HepG2 (cell line): Measurements from ENCODE around the gene PLAGL2. TPM values are rescaled to one million over a fixed set of nuclear protein-coding genes. Genes with fewer than 3 reads are reported as not detected.

ENCODE experiments used
- ATAC-seq: fragments of 200-7000 bp; cut with Tn5 transposase; 3 replicates; pipeline ENCODE4 v1.9.1; 2020; ENCODE audit warnings: mild to moderate bottlenecking, moderate library complexity
- BruUV-seq: library from RNA; stranded (reverse); fragments of 400-500 nt; replicated peaks from 2 replicates; lab custom pipeline; 2021; lab: Mats Ljungman, UMichigan
- CTCF ChIA-PET: fragments of 300-600 bp; formaldehyde crosslinking; extraction: SDS; loops from one replicate; lab custom pipeline; 2021; ENCODE audit warnings: low total read pairs, inconsistent platforms, low intra/inter-chr PET ratio; lab: Yijun Ruan, JAX
- POLR2A ChIA-PET: fragments of 350-600 bp; sonication (Branson Sonifier 250); formaldehyde crosslinking; loops from one replicate; lab custom pipeline; 2020; ENCODE audit warnings: antibody characterized with exemption, inconsistent platforms; lab: Yijun Ruan, JAX
- DNase-seq: peaks from one replicate; pipeline ENCODE4 v3.0.0-alpha.2; 2015; ENCODE audit warnings: low spot score
- FAIRE-seq: peaks from 3 replicates; lab custom pipeline; 2011; peaks lifted over from hg19 to GRCh38; lab: Jason Lieb, UNC
- H2AFZ ChIP-seq: one replicate; pipeline ENCODE4 v1.6.1; 2011; ENCODE audit warnings: low read length, inconsistent platforms
- H3K27ac ChIP-seq: fragments of 300-600 bp; 3 replicates; pipeline ENCODE4 v1.8.0; 2011; ENCODE audit warnings: mixed run types, mild to moderate bottlenecking, mixed read lengths, low read length, inconsistent platforms; ENCODE audit not compliant: insufficient read depth; ENCODE audit errors: extremely low read length
- H3K27me3 ChIP-seq, 2 experiments: fragments of 200-600 bp in 1 of 2; 2 replicates in 1 of 2; 3 replicates in 1 of 2; pipeline versions ENCODE4 v1.6.0 to v1.8.0; 2011; ENCODE audit warnings: low read length in 2 of 2, mild to moderate bottlenecking in 2 of 2, moderate library complexity in 2 of 2, inconsistent platforms in 1 of 2; ENCODE audit not compliant: insufficient read depth in 2 of 2, control insufficient read depth in 1 of 2
- H3K36me3 ChIP-seq, 2 experiments: fragments of 200-600 bp in 1 of 2; replicated peaks in 1 of 2; 2 replicates in 1 of 2; 3 replicates in 1 of 2; pipeline versions ENCODE4 v1.5.1 to v1.8.0; 2011; ENCODE audit warnings: low read length in 2 of 2, inconsistent platforms in 1 of 2; ENCODE audit not compliant: insufficient read depth in 2 of 2, control insufficient read depth in 1 of 2
- H3K4me1 ChIP-seq: 2 replicates; pipeline ENCODE4 v1.5.1; 2012; ENCODE audit warnings: low read length, inconsistent platforms; ENCODE audit not compliant: insufficient read depth
- H3K4me2 ChIP-seq: 2 replicates; pipeline ENCODE4 v1.6.0; 2011; ENCODE audit warnings: low read depth, low read length, inconsistent platforms
- H3K4me3 ChIP-seq, 3 experiments: fragments of 200-600 bp in 1 of 3; sonication (generic), shearing (Covaris generic) in 1 of 3; replicated peaks in 1 of 3; 2 replicates each; pipeline ENCODE4 v1.5.1; 2011 to 2016; ENCODE audit warnings: low read length in 3 of 3, inconsistent platforms in 2 of 3, low read depth in 2 of 3, mild to moderate bottlenecking in 2 of 3, control low read depth in 1 of 3, mixed read lengths in 1 of 3; ENCODE audit not compliant: insufficient read depth in 1 of 3
- H3K79me2 ChIP-seq: one replicate; pipeline ENCODE4 v1.6.1; 2011; ENCODE audit warnings: low read length, inconsistent platforms; ENCODE audit not compliant: insufficient read depth
- H3K9ac ChIP-seq: 2 replicates; pipeline ENCODE4 v1.6.0; 2011; ENCODE audit warnings: mild to moderate bottlenecking, low read depth, low read length, inconsistent platforms; ENCODE audit not compliant: insufficient read depth
- H3K9me3 ChIP-seq: 2 replicates; pipeline ENCODE4 v1.5.1; 2012; ENCODE audit warnings: mild to moderate bottlenecking, low read length
- H4K20me1 ChIP-seq: 2 replicates; pipeline ENCODE4 v1.6.0; 2011; ENCODE audit warnings: inconsistent platforms, mild to moderate bottlenecking, low read length, moderate library complexity; ENCODE audit not compliant: insufficient read depth
- KLF13 ChIP-seq: sonication (generic); formaldehyde crosslinking; IDR thresholded peaks from 2 replicates; pipeline ENCODE4 v1.4.0; 2020; ENCODE audit warnings: mild to moderate bottlenecking, missing genetic modification reagents
- NAIF1 ChIP-seq: sonication (generic); formaldehyde crosslinking; IDR thresholded peaks from 2 replicates; pipeline ENCODE4 v1.5.0; 2020; ENCODE audit warnings: mild to moderate bottlenecking, missing genetic modification reagents, borderline replicate concordance
- NFIC ChIP-seq: IDR thresholded peaks from 2 replicates; pipeline ENCODE4 v1.6.1; 2012; ENCODE audit warnings: mild to moderate bottlenecking, low read length, inconsistent platforms
- ZNF460 ChIP-seq: sonication (generic); formaldehyde crosslinking; IDR thresholded peaks from 2 replicates; pipeline ENCODE4 v1.5.1; 2020; ENCODE audit warnings: missing genetic modification reagents, mild to moderate bottlenecking, borderline replicate concordance
- WGBS: methylation state at CpG from one replicate; pipeline ENCODE4 v1.1.6; 2017; ENCODE audit warnings: low lambda C conversion rate; 5-methylcytosine and 5-hydroxymethylcytosine counted together
- in situ Hi-C: cut with HindIII; loops from 2 replicates; pipeline ENCODE4 v1.10.0; 2017; ENCODE audit warnings: low pct_unique_long_range_greater_than_20kb; ENCODE audit not compliant: extremely low pct_ligation_motif_present
- intact Hi-C: fragments of 100-400 bp; cut with micrococcal nuclease; formaldehyde crosslinking; loops from one replicate; pipeline ENCODE4 v1.10.0; 2022; ENCODE audit not compliant: unreplicated experiment
- polyA plus RNA-seq, 8 experiments: library from polyadenylated mRNA; depleted of rRNA in 3 of 8; stranded (reverse) in 7 of 8; unstranded in 1 of 8; fragments of >200 nt; fragmentation: Illumina TruSeq in 4 of 8; extraction: Trizol in 4 of 8; gene quantifications; 2 replicates each; pipeline versions ENCODE4 v1.2.1 to v1.2.3, GENCODE V29; 2011 to 2016; ENCODE audit warnings: low read depth in 4 of 8, missing spikeins in 1 of 8, mixed read lengths in 1 of 8; ENCODE audit not compliant: insufficient read depth in 1 of 8
- total RNA-seq, 5 experiments: library from RNA; depleted of rRNA; stranded (reverse); fragments of >200 nt; fragmentation: Illumina TruSeq; extraction: Trizol; gene quantifications; 2 replicates each; pipeline ENCODE4 v1.2.3, GENCODE V29; 2016; ENCODE audit warnings: low read depth in 1 of 5
- TF ChIP-seq, protein P1 (sequence below): sonication (generic); formaldehyde crosslinking; IDR thresholded peaks from 2 replicates; pipeline ENCODE4 v1.5.0; 2020; ENCODE audit warnings: mild to moderate bottlenecking, missing genetic modification reagents, moderate library complexity
- TF ChIP-seq, protein P2 (sequence below): sonication (generic); formaldehyde crosslinking; IDR thresholded peaks from 2 replicates; pipeline ENCODE4 v1.5.1; 2020; ENCODE audit warnings: mild to moderate bottlenecking, missing genetic modification reagents, borderline replicate concordance

The PLAGL2 gene
- total and polyA plus RNA-seq, 2 of the 13 experiments (the other 11 are each of a cell fraction or from before 2014, with no cell fraction given), result 15.2 to 15.3 TPM

DNA sequence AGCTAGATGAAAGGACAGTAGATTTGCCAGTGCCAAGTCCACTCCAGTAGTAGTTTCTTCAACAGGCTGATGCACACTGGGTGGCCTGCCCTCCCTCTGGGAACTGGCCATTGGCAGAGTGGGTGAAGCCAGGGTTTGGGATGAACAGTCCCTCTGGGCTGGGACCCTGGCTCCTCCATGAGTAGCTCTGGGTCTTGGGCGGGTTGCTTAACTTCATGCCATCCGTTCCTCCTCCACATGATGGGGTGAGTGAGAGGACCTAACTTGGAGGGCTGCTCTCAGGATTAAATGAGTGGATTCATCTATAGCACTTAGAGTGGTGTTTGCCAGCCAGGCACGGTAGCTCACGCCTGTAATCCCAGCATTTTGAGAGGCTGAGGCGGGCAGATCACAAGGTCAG is 47.2 kb downstream of the PLAGL2 start:
- ATAC-seq (no peak), FAIRE-seq (no peak), DNase-seq (no peak)
- ChIA-PET POLR2A (no interaction called here), CTCF (no interaction called here)
- BruUV-seq, result no TSS peak
- intact Hi-C loops, result no loop called here
- Histone ChIP-seq H3K9me3 (no peaks in the 10 kb centered on the region), H3K79me2 (no peaks in the 10 kb centered on the region), H3K9ac (no peak overlapping the region), H3K4me2 (no peak overlapping the region), H3K36me3 (peaks cover 55 to 81% of the 10 kb centered on the region in 2 experiments), H3K27ac (no peak overlapping the region), H2AFZ (no peak overlapping the region), H3K27me3 (no peaks in the 10 kb centered on the region), H3K4me3 (no peak overlapping the region), H3K4me1 (peaks cover 4% of the 10 kb centered on the region), H4K20me1 (no peaks in the 10 kb centered on the region)
- WGBS, result 98% methylated on average over 5 of the region's 5 CpGs
- no peak for TF ChIP-seq NAIF1 (CRISPR knock-in tag)
- TF ChIP-seq ZNF460 (CRISPR knock-in tag), result no peak
- TF ChIP-seq NFIC, result no peak
- TF ChIP-seq, protein P1, sequence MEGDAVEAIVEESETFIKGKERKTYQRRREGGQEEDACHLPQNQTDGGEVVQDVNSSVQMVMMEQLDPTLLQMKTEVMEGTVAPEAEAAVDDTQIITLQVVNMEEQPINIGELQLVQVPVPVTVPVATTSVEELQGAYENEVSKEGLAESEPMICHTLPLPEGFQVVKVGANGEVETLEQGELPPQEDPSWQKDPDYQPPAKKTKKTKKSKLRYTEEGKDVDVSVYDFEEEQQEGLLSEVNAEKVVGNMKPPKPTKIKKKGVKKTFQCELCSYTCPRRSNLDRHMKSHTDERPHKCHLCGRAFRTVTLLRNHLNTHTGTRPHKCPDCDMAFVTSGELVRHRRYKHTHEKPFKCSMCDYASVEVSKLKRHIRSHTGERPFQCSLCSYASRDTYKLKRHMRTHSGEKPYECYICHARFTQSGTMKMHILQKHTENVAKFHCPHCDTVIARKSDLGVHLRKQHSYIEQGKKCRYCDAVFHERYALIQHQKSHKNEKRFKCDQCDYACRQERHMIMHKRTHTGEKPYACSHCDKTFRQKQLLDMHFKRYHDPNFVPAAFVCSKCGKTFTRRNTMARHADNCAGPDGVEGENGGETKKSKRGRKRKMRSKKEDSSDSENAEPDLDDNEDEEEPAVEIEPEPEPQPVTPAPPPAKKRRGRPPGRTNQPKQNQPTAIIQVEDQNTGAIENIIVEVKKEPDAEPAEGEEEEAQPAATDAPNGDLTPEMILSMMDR, result no peak
- TF ChIP-seq, protein P2, sequence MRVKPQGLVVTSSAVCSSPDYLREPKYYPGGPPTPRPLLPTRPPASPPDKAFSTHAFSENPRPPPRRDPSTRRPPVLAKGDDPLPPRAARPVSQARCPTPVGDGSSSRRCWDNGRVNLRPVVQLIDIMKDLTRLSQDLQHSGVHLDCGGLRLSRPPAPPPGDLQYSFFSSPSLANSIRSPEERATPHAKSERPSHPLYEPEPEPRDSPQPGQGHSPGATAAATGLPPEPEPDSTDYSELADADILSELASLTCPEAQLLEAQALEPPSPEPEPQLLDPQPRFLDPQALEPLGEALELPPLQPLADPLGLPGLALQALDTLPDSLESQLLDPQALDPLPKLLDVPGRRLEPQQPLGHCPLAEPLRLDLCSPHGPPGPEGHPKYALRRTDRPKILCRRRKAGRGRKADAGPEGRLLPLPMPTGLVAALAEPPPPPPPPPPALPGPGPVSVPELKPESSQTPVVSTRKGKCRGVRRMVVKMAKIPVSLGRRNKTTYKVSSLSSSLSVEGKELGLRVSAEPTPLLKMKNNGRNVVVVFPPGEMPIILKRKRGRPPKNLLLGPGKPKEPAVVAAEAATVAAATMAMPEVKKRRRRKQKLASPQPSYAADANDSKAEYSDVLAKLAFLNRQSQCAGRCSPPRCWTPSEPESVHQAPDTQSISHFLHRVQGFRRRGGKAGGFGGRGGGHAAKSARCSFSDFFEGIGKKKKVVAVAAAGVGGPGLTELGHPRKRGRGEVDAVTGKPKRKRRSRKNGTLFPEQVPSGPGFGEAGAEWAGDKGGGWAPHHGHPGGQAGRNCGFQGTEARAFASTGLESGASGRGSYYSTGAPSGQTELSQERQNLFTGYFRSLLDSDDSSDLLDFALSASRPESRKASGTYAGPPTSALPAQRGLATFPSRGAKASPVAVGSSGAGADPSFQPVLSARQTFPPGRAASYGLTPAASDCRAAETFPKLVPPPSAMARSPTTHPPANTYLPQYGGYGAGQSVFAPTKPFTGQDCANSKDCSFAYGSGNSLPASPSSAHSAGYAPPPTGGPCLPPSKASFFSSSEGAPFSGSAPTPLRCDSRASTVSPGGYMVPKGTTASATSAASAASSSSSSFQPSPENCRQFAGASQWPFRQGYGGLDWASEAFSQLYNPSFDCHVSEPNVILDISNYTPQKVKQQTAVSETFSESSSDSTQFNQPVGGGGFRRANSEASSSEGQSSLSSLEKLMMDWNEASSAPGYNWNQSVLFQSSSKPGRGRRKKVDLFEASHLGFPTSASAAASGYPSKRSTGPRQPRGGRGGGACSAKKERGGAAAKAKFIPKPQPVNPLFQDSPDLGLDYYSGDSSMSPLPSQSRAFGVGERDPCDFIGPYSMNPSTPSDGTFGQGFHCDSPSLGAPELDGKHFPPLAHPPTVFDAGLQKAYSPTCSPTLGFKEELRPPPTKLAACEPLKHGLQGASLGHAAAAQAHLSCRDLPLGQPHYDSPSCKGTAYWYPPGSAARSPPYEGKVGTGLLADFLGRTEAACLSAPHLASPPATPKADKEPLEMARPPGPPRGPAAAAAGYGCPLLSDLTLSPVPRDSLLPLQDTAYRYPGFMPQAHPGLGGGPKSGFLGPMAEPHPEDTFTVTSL (CRISPR knock-in tag), result no peak
- TF ChIP-seq KLF13 (CRISPR knock-in tag), result no peak
- in situ Hi-C loops, result no loop called here
